Hippocampal formation (tissue), 2 donors: ENCODE measurements around the gene CCNG1.

Experiments
- DNase-seq, 2 donors: peaks; one replicate each; lab custom pipeline; 2025; lab: John Stamatoyannopoulos, UW

The CCNG1 gene

GRCh38 chr5:163489745-163490075 lies 52.3 kb downstream of the CCNG1 start:
- DNase-seq = no peak
